Activated B cell treated with CpG ODN at 0.5 μM for 24 hours (primary cell): ENCODE results near the gene YKT6. TPM values are rescaled to one million over a fixed set of nuclear protein-coding genes. Genes with fewer than 3 reads are reported as not detected.

Experiments used
- ATAC-seq: fragments of 200-7000 bp; cut with Tn5 transposase; one replicate; pipeline ENCODE4 v1.10.0; 2021; ENCODE audit warnings: low read depth, mild to moderate bottlenecking, moderate library complexity
- CTCF ChIA-PET: fragments of 350-600 bp; sonication (Branson Sonifier 250); formaldehyde crosslinking; loops from one replicate; lab custom pipeline; 2021; ENCODE audit warnings: antibody characterized with exemption; lab: Charles Lee
- POLR2A ChIA-PET: fragments of 350-600 bp; sonication (Branson Sonifier 250); formaldehyde crosslinking; loops from one replicate; lab custom pipeline; 2021; ENCODE audit warnings: antibody characterized with exemption; lab: Charles Lee
- DNase-seq: peaks from one replicate; pipeline ENCODE4 v3.0.0; 2022
- H3K27ac Mint-ChIP-seq: one replicate; pipeline ENCODE4 v1.8.0; 2020; ENCODE audit warnings: mixed read lengths
- H3K27me3 Mint-ChIP-seq: one replicate; pipeline ENCODE4 v1.8.0; 2021; ENCODE audit warnings: mixed read lengths
- H3K36me3 Mint-ChIP-seq: one replicate; pipeline ENCODE4 v1.8.0; 2021; ENCODE audit warnings: low read depth, mixed read lengths
- H3K4me1 Mint-ChIP-seq: one replicate; pipeline ENCODE4 v1.8.0; 2021; ENCODE audit warnings: mixed read lengths
- H3K4me3 Mint-ChIP-seq: one replicate; pipeline ENCODE4 v1.8.0; 2020; ENCODE audit warnings: mild to moderate bottlenecking, mixed read lengths
- H3K9me3 Mint-ChIP-seq: one replicate; pipeline ENCODE4 v1.8.0; 2020; ENCODE audit warnings: mixed read lengths
- intact Hi-C: fragments of 100-400 bp; cut with micrococcal nuclease; formaldehyde crosslinking; loops from one replicate; pipeline ENCODE4 v1.15.1; 2024
- total RNA-seq: library from RNA; stranded (reverse); gene quantifications from 2 replicates; pipeline ENCODE4 v1.2.3, GENCODE V29; 2022
- TF ChIP-seq, protein P1 (sequence below): fragments of 200-600 bp; IDR thresholded peaks from one replicate; pipeline ENCODE4 v1.8.0; 2022; ENCODE audit warnings: antibody characterized with exemption, mild to moderate bottlenecking

Gene YKT6
- total RNA-seq, 1 donor from 2014 or later, result 78.2 TPM

DNA sequence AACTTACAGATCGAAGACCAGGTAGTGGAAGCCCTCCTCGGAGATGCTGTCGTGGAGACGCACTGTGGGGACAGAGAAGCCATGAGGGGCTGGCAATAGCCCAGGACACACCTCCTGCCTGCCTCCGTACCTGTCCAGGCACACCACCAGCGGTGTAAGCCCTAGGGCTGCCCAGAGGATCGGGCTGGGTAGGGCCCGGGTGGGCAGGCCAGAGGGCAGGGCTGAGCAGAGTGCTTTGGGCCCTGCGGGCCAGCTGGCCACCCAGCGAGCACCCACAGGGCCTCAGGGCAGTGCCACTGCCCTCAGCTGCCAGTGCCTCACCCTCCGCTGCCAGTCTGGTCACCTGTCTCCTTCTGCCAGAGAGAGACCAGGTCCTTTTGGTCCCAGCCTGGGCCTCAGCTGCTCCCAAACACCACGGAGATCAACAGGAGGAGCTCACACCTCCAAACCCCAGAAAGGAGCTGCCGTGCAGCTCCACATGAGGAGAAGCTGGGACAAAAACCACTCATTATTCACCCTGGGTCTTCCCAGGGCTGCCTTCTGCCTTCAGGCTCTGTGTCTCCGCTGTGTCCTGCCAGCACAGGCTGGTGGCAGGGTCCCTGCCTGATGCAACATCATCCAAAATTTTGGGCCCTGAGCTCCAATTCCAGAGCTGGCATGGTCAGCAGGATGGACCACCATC, 58.2 kb downstream of the YKT6 start:
- ChIA-PET POLR2A (no interaction called here), CTCF (no interaction called here)
- H3K36me3 Mint-ChIP-seq, result no peaks in the 10 kb centered on the region
- DNase-seq (no peak), ATAC-seq (no peak)
- no peaks in the 10 kb centered on the region for H3K9me3 Mint-ChIP-seq
- H3K27me3 Mint-ChIP-seq, result peaks cover 3% of the 10 kb centered on the region
- peaks cover 35% of the 10 kb centered on the region for H3K4me1 Mint-ChIP-seq
- no peak overlapping the region for H3K4me3 Mint-ChIP-seq
- intact Hi-C loops, result no loop called here
- TF ChIP-seq, protein P1, sequence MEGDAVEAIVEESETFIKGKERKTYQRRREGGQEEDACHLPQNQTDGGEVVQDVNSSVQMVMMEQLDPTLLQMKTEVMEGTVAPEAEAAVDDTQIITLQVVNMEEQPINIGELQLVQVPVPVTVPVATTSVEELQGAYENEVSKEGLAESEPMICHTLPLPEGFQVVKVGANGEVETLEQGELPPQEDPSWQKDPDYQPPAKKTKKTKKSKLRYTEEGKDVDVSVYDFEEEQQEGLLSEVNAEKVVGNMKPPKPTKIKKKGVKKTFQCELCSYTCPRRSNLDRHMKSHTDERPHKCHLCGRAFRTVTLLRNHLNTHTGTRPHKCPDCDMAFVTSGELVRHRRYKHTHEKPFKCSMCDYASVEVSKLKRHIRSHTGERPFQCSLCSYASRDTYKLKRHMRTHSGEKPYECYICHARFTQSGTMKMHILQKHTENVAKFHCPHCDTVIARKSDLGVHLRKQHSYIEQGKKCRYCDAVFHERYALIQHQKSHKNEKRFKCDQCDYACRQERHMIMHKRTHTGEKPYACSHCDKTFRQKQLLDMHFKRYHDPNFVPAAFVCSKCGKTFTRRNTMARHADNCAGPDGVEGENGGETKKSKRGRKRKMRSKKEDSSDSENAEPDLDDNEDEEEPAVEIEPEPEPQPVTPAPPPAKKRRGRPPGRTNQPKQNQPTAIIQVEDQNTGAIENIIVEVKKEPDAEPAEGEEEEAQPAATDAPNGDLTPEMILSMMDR, result no peak
- no peak overlapping the region for H3K27ac Mint-ChIP-seq

DNA sequence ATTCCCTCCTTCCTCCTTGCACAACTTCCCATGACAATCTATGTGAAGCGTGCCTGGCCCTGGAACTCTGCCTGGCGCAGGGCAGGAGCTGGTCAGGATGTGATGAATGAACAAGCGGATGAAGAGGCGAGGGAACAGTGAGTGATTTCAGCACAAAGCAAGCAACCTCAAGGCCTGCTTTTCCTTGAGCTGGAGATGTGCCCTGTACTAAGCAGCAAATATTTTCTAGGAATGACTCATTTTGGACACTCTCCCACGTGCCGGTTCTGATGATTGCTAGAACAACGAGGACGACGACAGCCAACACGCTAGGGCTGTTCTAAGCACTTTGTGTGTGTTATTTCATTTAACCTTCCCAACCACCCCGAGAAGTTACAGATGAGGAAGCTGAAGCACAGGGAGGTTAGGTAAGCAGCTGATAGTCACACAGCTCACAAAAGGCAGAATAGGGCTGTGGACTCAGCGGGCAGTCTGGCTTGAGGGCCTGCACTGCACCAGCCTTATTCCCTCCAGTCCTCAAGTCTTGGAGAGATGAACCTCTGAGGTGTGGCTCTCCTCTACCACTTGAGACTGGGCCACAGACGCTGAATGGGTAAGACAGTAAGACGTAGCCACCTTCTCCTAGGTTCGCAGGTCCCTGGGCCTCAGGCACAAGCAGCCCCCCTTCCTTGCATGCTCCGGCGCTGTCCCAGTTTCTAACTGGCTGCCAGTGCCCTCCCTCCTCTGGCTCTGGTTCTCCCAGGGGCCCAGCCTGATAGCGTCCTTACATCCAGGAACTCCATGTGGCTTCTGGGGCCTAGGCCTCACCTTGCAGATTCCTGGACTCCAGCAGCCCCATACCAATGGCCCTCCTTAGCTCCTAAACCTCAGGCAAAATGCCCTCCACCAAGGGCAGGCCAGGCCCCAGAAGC, 59.0 kb downstream of the YKT6 start:
- no peaks in the 10 kb centered on the region for H3K36me3 Mint-ChIP-seq
- ATAC-seq (no peak), DNase-seq (no peak)
- intact Hi-C loops, result no loop called here
- peaks cover 35% of the 10 kb centered on the region for H3K4me1 Mint-ChIP-seq
- no peaks in the 10 kb centered on the region for H3K9me3 Mint-ChIP-seq
- TF ChIP-seq, protein P1, result no peak
- no peak overlapping the region for H3K4me3 Mint-ChIP-seq
- ChIA-PET CTCF (no interaction called here), POLR2A (no interaction called here)
- H3K27ac Mint-ChIP-seq, result no peak overlapping the region
- H3K27me3 Mint-ChIP-seq, result peaks cover 3% of the 10 kb centered on the region

DNA sequence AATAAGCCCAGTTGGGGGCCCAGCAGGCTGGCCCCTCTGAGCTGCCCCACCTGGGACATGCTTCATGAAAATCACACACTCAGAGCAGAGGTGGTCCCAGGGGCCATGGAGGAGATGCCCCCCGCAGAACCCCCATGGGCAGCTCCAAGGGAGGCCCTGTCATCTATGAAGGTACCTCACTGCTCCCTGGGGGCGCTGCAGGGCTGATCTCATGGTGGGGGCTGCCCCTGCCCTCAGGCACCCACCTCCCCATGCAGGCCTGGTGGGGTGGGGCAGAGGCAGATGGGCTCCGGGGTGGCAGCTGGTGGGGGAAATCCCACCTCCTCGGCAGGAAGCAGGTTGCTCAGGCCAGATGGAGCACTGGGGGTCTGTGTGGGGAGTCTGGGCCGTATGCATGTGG, 60.5 kb downstream of the YKT6 start:
- H3K4me3 Mint-ChIP-seq, result no peak overlapping the region
- no peak for DNase-seq
- intact Hi-C loops, result no loop called here
- TF ChIP-seq, protein P1, result no peak
- H3K9me3 Mint-ChIP-seq, result no peaks in the 10 kb centered on the region
- POLR2A ChIA-PET, result no interaction called here
- H3K27me3 Mint-ChIP-seq, result peaks cover 3% of the 10 kb centered on the region
- CTCF ChIA-PET, result interaction anchor here (1.0 kb wide), 1 partner anchor 18 kb away, joined by 4 read pairs; no protein-coding TSS in a partner anchor
- H3K36me3 Mint-ChIP-seq, result no peaks in the 10 kb centered on the region
- H3K27ac Mint-ChIP-seq, result no peak overlapping the region
- peaks cover 35% of the 10 kb centered on the region for H3K4me1 Mint-ChIP-seq
- ATAC-seq, result peak; percentile 49

DNA sequence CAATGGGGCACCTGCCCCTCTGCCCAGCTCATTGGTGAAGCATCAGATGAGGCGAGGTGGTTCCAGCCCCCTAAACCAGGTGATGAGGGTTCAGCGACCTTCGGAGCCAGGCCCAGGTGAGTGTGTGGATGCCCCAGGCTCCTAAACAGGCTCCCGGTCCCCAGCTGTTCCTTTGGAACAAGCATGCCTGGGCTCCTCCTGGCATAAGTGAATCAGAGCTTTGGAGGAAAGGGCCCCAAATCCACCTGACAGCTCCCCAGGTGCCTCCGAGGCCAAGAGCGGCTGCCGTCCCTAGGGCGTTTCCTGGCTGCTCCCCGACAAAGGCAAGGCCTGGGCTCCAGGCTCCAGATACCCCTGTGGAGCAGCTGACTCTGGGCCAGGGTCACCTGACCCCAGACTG, 61.3 kb downstream of the YKT6 start:
- ChIA-PET CTCF (interaction anchor here (1.0 kb wide), 1 partner anchor 18 kb away, joined by 4 read pairs; no protein-coding TSS in a partner anchor), POLR2A (no interaction called here)
- TF ChIP-seq, protein P1, result no peak
- Mint-ChIP-seq H3K4me3 (no peak overlapping the region), H3K4me1 (peaks cover 35% of the 10 kb centered on the region), H3K36me3 (no peaks in the 10 kb centered on the region), H3K27ac (no peak overlapping the region), H3K27me3 (peaks cover 3% of the 10 kb centered on the region), H3K9me3 (no peaks in the 10 kb centered on the region)
- intact Hi-C loops, result no loop called here
- ATAC-seq (no peak), DNase-seq (no peak)
